ENCODE measurements around the gene ZFP69B. TPM values are rescaled to one million over a fixed set of nuclear protein-coding genes. Genes with fewer than 3 reads are reported as not detected.
A peak's percentile ranks its signal among the peaks of the same experiment; 100 is the strongest.

Gene ZFP69B
- 4.7 and 5.6 TPM in 2 replicates for total RNA-seq

DNA sequence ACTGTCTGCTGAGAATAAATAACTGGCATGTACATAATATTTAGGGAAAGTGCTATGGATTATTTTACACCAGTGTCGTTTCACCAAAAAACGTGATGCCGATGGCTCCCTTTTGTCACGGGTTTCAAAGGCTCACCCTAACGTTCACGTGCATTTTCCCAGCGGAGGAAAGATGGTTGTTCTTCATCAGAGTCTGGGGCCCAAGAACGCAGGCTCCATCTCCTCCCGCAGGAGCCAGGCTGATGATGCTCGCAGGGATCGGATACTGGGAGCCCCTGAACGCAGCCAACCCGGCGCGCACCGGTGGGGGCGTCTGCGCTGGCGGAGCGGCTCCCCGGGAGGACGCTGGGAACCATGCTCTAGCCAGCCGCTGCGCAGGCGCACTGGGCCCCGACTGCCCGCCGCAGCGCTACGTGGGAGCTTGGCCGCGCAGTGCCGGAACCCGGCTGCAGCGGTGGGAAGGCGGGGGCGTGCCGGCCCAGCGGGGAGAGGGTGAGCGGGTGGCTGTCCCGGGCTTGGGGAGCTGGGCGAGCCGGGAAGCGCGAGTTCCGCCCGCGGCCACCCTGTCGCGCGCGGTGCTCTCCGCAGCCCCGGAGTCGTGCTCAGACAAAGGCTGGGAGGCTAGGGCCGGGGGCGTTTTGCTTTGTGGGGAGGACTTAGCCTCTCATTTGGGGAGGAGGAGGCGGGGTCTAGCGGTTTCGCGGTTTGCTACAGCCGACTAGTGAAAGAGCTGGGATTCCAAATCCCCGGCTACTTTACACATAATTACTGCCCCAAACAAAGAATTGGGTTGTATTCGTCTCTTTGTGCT is at the start of gene ZFP69B:
ZFP69B (plus strand) TSS at position 793 of the 811 bp plus-strand sequence. CDS start 486 bp downstream, outside the sequence.
- Histone ChIP-seq H2AFZ (ENCODE audit: low read length) (peak within 1 kb of the TSS; percentile 92), H3K4me3 (ENCODE audit: insufficient read depth, low read length) (peak within 1 kb of the TSS; percentile 82), H3K4me2 (ENCODE audit: insufficient read depth, low read length) (peak within 1 kb of the TSS; percentile 99), H3K79me2 (ENCODE audit: insufficient read depth, low read length) (no peaks in the 10 kb centered on the region), H3K36me3 (ENCODE audit: insufficient read depth, low read length) (no peaks in the 10 kb centered on the region), H4K20me1 (ENCODE audit: insufficient read depth, low read length) (no peaks in the 10 kb centered on the region), H3K4me1 (ENCODE audit: insufficient read depth, low read length) (peaks cover 9% of the 10 kb centered on the region), H3K27ac (ENCODE audit: low read depth, low read length) (peak within 1 kb of the TSS; percentile 82), H3K27me3 (ENCODE audit: insufficient read depth, low read length) (no peaks in the 10 kb centered on the region), H3K9me3 (ENCODE audit: low read depth, low read length) (peaks cover 11% of the 10 kb centered on the region)
- DNase-seq (ENCODE audit: insufficient read length, low spot score, missing footprints), result peak; percentile 98
- TF ChIP-seq, protein P1, sequence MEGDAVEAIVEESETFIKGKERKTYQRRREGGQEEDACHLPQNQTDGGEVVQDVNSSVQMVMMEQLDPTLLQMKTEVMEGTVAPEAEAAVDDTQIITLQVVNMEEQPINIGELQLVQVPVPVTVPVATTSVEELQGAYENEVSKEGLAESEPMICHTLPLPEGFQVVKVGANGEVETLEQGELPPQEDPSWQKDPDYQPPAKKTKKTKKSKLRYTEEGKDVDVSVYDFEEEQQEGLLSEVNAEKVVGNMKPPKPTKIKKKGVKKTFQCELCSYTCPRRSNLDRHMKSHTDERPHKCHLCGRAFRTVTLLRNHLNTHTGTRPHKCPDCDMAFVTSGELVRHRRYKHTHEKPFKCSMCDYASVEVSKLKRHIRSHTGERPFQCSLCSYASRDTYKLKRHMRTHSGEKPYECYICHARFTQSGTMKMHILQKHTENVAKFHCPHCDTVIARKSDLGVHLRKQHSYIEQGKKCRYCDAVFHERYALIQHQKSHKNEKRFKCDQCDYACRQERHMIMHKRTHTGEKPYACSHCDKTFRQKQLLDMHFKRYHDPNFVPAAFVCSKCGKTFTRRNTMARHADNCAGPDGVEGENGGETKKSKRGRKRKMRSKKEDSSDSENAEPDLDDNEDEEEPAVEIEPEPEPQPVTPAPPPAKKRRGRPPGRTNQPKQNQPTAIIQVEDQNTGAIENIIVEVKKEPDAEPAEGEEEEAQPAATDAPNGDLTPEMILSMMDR (IDR thresholded peaks at IDR 0.05; ENCODE audit: extremely low read depth, low read depth, low read length), result no peak

DNA sequence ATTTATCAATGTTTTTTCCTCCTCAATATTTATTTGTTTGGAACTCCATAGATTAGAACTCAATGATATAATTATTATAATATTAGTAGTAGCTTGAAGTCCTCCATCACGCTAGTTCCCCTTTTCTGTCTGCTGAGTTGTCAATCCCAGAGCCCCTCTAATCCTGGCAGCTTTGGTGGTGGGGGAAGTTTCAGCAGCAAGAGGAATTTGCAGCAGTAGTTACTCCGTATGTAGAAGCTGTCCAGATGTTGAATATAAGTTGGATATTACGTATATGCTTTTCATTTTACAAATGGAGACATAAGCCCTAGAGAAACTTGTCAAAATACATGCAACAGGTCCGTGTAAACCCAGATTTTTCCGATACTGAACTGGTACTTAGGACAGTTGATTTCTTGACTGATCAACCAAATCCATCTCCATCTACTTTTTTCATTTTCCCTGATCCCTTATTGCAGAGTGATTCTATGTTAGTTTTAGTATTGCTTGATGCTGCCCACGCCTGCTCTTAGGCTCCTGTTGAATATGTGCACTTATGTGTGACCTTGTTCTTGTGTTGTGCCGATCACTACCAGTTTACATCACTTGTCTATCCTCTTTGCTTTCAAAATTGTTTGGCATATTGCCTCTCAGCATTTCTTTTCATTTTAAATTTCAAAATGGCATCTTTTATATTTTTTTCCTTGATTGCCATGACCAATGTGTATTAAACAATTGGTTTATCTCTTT is 48.6 kb upstream of the ZFP69B start:
- Histone ChIP-seq H3K9me3 (ENCODE audit: low read depth, low read length) (no peaks in the 10 kb centered on the region), H3K4me1 (ENCODE audit: insufficient read depth, low read length) (no peaks in the 10 kb centered on the region), H3K27me3 (ENCODE audit: insufficient read depth, low read length) (no peaks in the 10 kb centered on the region), H3K36me3 (ENCODE audit: insufficient read depth, low read length) (peaks cover 1% of the 10 kb centered on the region), H3K4me2 (ENCODE audit: insufficient read depth, low read length) (no peak overlapping the region), H4K20me1 (ENCODE audit: insufficient read depth, low read length) (peaks cover 13% of the 10 kb centered on the region), H2AFZ (ENCODE audit: low read length) (no peak overlapping the region), H3K79me2 (ENCODE audit: insufficient read depth, low read length) (peaks cover 85% of the 10 kb centered on the region), H3K27ac (ENCODE audit: low read depth, low read length) (no peak overlapping the region), H3K4me3 (ENCODE audit: insufficient read depth, low read length) (no peak overlapping the region)
- DNase-seq (ENCODE audit: insufficient read length, low spot score, missing footprints), result no peak
- TF ChIP-seq, protein P1 (IDR thresholded peaks at IDR 0.05; ENCODE audit: extremely low read depth, low read depth, low read length), result no peak

DNA sequence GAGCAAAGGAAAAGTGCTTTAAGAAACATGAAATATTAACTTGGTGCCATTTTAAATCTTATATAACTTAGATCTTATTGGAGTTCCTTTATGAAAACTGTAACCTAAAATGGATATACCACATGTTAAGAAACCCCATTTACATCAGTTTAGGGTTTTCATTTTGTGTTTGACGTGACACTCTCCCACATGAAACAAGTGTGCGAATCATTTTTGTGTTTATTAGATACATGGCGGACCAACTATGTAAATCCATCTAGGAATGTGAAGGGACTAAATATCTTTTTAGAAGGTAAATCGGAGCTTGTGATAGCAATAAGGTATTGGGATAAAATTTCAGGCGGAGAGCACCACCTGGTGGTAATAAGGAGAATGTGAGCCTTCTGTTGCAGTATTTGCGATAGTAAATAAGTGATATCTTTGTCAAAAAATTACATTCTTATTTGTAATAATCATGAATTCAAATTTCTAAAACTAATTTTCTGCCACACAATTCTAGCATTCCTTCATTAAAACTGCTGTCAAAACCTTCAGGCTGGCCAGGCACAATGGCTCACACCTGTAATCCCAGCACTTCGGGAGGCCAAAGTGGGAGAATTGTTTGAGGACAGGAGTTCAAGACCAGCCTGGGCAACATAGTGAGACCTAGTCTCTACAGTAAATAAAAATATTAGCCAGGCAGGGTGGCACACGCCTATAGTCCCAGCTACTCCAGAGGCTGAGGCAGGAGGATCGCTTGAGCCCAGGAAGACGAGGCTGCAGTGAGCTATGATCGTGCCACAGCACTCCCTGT is 45.4 kb upstream of the ZFP69B start:
- Histone ChIP-seq H3K4me1 (ENCODE audit: insufficient read depth, low read length) (no peaks in the 10 kb centered on the region), H3K79me2 (ENCODE audit: insufficient read depth, low read length) (peaks cover 66% of the 10 kb centered on the region), H3K4me3 (ENCODE audit: insufficient read depth, low read length) (no peak overlapping the region), H2AFZ (ENCODE audit: low read length) (peak overlapping the region; percentile 6), H3K9me3 (ENCODE audit: low read depth, low read length) (no peaks in the 10 kb centered on the region), H3K36me3 (ENCODE audit: insufficient read depth, low read length) (peaks cover 15% of the 10 kb centered on the region), H4K20me1 (ENCODE audit: insufficient read depth, low read length) (peaks cover 6% of the 10 kb centered on the region), H3K27me3 (ENCODE audit: insufficient read depth, low read length) (no peaks in the 10 kb centered on the region), H3K4me2 (ENCODE audit: insufficient read depth, low read length) (peak overlapping the region; percentile 52), H3K27ac (ENCODE audit: low read depth, low read length) (peak overlapping the region; percentile 30)
- peak; percentile 50 for DNase-seq (ENCODE audit: insufficient read length, low spot score, missing footprints)
- TF ChIP-seq, protein P1 (IDR thresholded peaks at IDR 0.05; ENCODE audit: extremely low read depth, low read depth, low read length), result peak; percentile 79

Data from osteoblast (primary cell).